SK-N-MC (cell line): ENCODE measurements around the gene SBF2.
A peak's percentile ranks its signal among the peaks of the same experiment; 100 is the strongest.

ENCODE experiments used
- DNase-seq: peaks from one replicate; pipeline ENCODE4 v3.0.0-alpha.2; 2011; ENCODE audit warnings: low read depth, low spot score
- H3K27ac ChIP-seq: fragments of 200-600 bp; sonication (generic); 2 replicates; pipeline ENCODE4 v1.5.1; 2016; ENCODE audit warnings: mixed run types
- H3K36me3 ChIP-seq: fragments of 200-600 bp; sonication (generic); 2 replicates; pipeline ENCODE4 v1.6.1; 2017; ENCODE audit warnings: antibody characterized with exemption, low read length, mixed read lengths; ENCODE audit not compliant: insufficient read depth
- H3K4me3 ChIP-seq: fragments of 200-600 bp; sonication (generic); 2 replicates; pipeline ENCODE4 v1.5.1; 2016
- H3K9ac ChIP-seq: fragments of 200-600 bp; sonication (generic); 2 replicates; pipeline ENCODE4 v1.8.0; 2017; ENCODE audit warnings: mixed run types, mixed read lengths; ENCODE audit not compliant: insufficient read length
- H3K9me3 ChIP-seq: fragments of 200-600 bp; sonication (generic); 2 replicates; pipeline ENCODE4 v1.6.1; 2017; ENCODE audit warnings: low read depth, mild to moderate bottlenecking, antibody characterized with exemption, low read length, moderate library complexity, mixed read lengths
- EZH2 ChIP-seq: fragments of 200-600 bp; sonication (generic); IDR thresholded peaks from one replicate; pipeline ENCODE4 v1.6.1; 2017; ENCODE audit warnings: antibody characterized with exemption
- FOXP2 ChIP-seq: optimal IDR thresholded peaks from 2 replicates; pipeline ENCODE3; 2011; ENCODE audit warnings: mild to moderate bottlenecking, moderate library complexity; ENCODE audit not compliant: insufficient read depth; ENCODE audit errors: extremely low read length, control extremely low read depth
- POLR2AphosphoS5 ChIP-seq: IDR thresholded peaks from 2 replicates; pipeline ENCODE4 v1.6.1; 2012; ENCODE audit warnings: mild to moderate bottlenecking, low read depth, low read length, borderline replicate concordance

Gene SBF2

DNA sequence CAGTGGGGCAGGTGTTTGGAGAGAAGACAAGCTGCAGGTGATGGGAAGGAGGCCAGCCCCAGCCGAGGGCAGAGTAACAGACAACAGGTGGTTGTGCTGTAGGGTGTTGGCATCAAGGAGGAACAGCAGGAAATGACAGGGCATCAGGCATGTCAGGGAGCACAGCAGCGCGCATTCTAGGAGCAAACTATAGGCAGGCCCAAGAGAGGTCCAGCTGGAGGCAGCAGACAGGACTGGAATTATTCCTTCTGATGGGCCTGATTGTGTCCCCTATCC lies 24.4 kb upstream of the SBF2 start:
- Histone ChIP-seq H3K27ac (no peak overlapping the region), H3K9ac (no peak overlapping the region), H3K4me3 (no peak overlapping the region), H3K9me3 (no peaks in the 10 kb centered on the region), H3K36me3 (no peaks in the 10 kb centered on the region)
- no peak for TF ChIP-seq POLR2AphosphoS5
- TF ChIP-seq FOXP2 = no peak
- TF ChIP-seq EZH2 = no peak
- no peak for DNase-seq

DNA sequence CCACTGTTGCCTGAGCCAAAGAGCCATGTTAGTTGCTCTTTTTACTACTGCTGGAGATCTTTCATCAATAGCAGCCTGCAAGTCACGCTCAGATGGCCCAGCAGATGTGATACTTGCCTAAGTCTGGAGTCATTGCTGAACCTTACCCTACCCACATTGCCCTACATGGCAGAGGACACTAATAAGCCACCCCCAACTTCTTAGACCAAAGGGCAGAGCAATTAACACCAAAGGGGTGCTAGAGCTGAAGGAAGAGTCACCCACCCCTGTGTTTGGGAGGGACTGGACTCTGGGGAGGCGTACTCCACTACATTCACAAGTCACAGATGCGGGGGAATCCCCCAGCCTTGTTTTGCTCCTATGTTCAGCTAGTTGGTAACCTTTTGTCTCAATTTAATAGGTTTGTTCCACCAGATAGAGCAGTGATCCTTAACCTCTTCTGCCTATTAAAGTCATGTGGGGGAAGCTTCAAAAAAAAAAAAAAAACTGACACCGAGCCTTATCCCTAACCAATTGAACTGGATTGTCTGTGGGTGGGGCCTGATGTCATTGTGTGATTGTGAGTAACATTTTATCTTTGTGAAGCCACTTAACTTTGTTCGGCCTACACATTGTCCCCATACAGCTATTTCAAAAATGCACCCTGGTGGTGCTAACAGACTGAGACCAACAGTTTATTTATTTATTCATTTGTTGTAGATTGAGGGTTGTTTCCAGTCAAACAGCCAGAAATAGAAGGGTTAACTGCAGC lies 23.9 kb upstream of the SBF2 start:
- Histone ChIP-seq H3K27ac (no peak overlapping the region), H3K36me3 (no peaks in the 10 kb centered on the region), H3K9ac (no peak overlapping the region), H3K9me3 (no peaks in the 10 kb centered on the region), H3K4me3 (no peak overlapping the region)
- DNase-seq = no peak
- TF ChIP-seq FOXP2 (no peak), POLR2AphosphoS5 (no peak), EZH2 (no peak)

DNA sequence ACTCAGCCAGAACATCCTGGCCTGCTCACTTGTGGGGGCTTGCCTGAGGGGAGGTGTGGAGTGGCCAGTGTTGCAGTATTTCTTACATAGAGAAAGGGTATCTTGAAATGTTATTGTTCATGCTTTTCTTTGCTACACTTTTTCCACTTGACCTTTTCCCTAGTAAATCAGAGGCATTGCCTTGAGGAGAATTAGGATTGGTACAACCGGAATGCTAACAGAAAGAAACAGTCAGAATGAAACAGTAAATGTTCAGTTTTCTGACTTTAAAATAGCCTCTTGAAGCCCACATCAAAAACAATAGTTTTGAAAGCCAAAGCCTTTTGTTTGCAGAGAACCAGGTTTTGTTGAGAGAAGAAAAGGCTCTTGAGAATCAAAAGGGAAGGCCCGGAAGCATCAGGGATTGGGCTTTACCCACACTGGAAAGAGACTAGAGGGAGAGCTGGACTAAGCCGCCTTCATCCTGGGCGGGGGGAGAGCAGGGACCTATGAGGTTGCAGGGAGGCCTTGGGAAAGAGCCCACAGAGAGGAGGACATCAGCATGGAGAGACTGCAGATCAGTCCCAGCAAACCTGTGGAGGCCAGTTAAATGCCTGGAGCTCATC lies 23.2 kb upstream of the SBF2 start:
- H3K27ac ChIP-seq = no peak overlapping the region
- H3K4me3 ChIP-seq = no peak overlapping the region
- DNase-seq = no peak
- H3K9me3 ChIP-seq = no peaks in the 10 kb centered on the region
- H3K9ac ChIP-seq = no peak overlapping the region
- TF ChIP-seq EZH2 (no peak), POLR2AphosphoS5 (no peak), FOXP2 (no peak)
- H3K36me3 ChIP-seq = no peaks in the 10 kb centered on the region

DNA sequence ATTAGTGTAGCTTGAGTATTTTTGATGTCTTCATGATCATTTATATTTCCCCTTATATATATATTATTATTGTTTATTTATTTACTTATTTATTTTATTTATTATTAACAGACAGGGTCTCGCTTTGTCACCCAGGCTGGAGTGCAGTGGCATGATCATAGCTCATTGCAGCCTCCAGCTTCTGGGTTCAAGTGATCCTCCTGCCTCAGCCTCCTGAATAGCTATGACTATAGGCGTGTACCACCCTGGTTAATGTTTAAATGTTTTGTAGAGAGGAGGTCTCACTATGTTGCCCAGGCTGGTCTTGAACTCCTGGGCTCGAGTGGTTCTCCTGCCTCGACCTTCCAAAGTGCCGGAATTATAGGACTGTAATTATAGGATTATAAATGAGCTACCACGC lies 21.1 kb upstream of the SBF2 start:
- TF ChIP-seq FOXP2 = no peak
- TF ChIP-seq EZH2 = no peak
- TF ChIP-seq POLR2AphosphoS5 = no peak
- no peak overlapping the region for H3K4me3 ChIP-seq
- no peak overlapping the region for H3K27ac ChIP-seq
- H3K9me3 ChIP-seq = no peaks in the 10 kb centered on the region; the same call in 1 of the 2 replicates
- no peaks in the 10 kb centered on the region for H3K36me3 ChIP-seq
- no peak overlapping the region for H3K9ac ChIP-seq
- no peak for DNase-seq

DNA sequence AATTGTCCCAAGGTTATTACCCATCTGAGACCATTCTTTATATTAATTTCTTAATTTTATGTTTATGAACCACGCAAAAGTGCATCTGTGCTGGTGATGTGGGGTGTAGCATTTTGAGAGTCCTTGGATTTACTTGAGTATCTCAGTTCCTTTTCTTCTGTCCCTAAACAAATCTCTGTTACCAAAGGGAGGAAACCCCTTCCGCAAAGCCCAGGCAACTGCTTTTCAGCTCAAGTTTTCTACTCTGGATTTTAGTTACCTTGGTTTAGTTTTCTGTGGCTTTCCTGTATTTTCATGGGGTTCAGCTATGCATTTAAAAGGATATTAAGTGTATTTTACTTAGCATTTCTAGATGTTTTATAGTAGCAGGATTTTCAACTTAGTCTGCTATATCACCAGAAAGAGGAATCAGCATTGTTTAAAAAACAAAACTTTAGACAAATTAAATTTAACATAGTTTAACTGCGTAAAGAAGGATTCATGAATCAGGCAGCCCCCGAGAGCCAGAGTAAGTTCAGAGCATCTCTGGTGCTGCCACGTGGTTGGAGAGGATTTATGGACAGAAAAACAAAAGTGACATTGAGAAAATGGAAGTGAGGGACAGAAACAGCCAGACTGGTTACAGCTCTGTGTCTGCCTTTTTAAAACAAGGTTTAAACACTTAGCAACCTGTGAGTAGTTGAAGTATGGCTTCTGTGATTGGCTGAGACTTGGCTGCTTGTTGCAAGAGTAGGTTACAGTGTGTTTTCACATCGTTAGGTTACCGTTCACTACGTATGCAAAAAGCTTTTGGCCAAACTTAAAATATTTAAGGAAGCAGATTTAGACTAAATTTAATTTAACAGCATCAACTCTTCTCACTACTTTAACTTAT lies 20.4 kb upstream of the SBF2 start:
- Histone ChIP-seq H3K27ac (peak overlapping the region; percentile 3; the same call in 1 of the 2 replicates), H3K4me3 (no peak overlapping the region), H3K36me3 (no peaks in the 10 kb centered on the region), H3K9ac (no peak overlapping the region), H3K9me3 (no peaks in the 10 kb centered on the region; the same call in 1 of the 2 replicates)
- no peak for DNase-seq
- no peak for TF ChIP-seq EZH2
- TF ChIP-seq FOXP2 = no peak
- TF ChIP-seq POLR2AphosphoS5 = no peak

DNA sequence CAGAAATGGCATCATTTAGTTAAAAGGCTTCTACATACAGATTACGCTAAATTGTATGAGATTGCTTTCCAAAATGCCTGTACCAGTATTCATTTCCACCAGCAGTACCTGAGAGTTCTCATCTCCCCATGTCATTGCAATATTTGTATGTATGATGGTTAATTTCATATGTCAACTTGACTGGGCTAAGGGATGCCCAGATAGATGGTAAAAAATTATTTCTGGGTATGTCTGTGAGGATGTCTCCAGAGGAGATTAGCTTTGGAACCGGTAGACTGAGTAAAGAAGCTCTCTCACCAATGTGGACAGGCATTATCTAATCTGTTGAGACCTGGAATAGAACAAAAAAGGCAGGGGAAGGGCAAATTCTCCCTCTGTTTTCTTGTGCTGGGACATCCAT lies 17.8 kb upstream of the SBF2 start:
- Histone ChIP-seq H3K9me3 (no peaks in the 10 kb centered on the region; the same call in 1 of the 2 replicates), H3K9ac (no peak overlapping the region), H3K36me3 (no peaks in the 10 kb centered on the region), H3K27ac (no peak overlapping the region), H3K4me3 (no peak overlapping the region)
- TF ChIP-seq EZH2 = no peak
- no peak for TF ChIP-seq FOXP2
- no peak for TF ChIP-seq POLR2AphosphoS5
- no peak for DNase-seq

DNA sequence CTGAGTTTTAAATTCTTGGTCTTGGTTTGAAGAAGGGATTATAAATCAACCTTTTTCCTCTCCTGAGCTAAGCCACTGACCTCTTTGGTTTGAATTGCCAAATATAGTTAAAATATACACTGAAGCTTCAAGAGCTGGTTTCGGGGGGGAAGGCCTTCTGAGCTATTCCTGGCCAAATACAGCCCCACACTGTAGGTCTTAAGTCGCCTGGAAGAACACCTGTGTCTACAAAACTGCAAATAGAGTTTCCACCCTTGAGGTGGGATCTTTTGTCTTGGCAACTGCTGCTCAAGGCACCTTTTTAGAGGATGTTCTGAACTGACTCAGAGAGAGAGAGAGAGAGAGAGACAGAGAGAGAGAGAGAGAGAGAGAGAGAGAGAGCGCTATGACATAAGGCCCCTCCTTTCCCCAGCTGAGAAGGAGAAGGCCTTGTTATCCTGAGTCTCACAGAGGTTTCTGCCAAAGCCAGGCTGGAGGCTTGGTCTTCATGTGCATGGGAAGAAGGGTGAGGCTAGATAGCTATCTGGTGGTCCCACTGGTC lies 16.4 kb upstream of the SBF2 start:
- Histone ChIP-seq H3K9me3 (no peaks in the 10 kb centered on the region; the same call in 1 of the 2 replicates), H3K36me3 (no peaks in the 10 kb centered on the region), H3K9ac (no peak overlapping the region), H3K27ac (no peak overlapping the region), H3K4me3 (no peak overlapping the region)
- DNase-seq = no peak
- TF ChIP-seq FOXP2 (no peak), EZH2 (no peak), POLR2AphosphoS5 (no peak)
